ENCODE results near the gene PTPRCAP.

Gene PTPRCAP

DNA sequence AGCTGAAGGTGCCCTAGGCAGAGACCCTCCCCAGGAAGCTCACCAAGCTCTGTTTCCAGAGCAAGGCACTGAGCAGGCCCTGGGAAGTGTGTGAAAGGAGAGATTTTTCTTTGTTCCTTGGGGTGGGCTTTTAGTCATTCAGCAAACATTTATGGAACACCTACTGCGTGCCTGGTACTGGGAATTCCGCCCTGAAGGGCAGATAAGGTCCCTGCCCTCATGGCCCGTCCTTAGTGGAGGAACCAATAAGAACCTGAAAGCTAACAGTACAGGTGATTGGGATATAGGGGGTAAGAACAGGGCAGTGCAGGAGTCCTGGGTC, 27.7 kb upstream of the PTPRCAP start:
- DNase-seq (ENCODE audit: low read depth), result no peak

DNA sequence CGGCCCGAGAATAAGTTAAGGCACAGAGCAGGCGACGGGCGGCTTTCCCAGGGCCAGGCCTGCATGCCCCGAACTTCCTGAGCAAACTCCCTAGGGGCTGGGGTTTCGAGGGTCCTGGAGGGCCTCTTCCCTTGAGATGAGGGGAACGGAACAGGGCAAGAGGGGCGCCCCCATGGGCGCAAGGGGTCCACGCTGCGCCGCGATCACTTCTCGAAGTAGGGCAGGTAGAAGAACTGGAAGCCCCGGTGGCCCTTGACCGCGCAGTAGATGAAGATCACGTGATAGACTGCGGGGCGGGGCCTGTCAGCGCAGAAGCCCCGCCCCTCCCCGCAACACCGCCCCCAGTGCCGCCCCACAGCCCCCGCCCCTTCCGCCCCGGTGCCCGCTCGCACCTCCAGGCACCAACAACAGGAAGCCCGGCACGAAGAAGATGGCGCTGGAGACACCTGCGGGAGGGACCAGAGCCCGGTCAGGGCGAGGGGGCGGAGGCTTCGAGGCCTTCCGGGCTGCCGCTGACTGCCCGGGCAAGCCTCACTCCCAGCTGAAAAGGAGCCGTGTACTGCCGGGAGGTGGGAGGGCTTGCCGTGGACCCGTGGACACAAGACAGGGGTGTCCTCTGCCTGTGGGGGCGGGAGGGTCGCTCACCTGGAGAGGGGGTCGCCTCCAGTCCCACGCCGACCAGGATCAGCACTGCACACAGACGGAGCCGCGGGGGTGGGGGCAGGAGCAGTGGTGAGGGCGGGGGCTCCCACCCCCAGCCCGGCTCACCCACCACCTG, 27.1 kb upstream of the PTPRCAP start:
- DNase-seq (ENCODE audit: low read depth), result peak; percentile 91

DNA sequence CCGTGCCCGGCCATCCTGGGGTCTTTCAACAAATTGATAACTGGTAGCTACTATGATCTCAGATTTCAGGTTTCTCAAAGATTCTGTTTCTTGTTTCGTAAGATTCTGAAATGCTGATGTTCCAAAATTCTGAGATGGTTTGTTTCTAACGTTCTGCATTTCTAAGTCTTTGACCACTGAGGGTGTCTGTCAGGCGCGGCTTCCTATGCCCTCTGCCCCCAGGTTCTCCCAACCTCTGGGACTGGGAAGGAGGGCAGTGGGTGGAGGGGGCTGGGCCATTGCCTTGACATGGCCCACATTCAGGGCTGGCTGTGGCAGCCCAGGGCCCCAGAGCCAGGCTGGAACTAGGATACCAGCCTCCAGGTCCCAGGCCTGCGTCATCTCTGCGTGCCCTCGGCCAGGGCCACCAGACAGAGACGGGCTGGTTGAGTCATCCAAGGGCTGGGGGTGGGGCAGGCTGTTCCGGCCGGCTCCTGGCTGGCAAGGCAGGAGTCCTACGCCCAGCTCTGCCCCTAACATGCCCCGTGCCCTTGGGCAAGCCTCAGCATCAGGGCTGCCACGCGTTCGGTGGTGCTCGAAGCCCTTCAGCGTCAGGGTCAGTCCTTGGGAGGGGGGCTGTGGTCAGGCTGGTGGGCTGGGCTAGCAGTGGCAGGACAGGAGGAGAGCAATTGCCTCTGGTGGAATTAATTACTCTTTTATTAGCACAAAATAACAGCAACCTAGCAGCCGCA, 26.4 kb upstream of the PTPRCAP start:
- DNase-seq (ENCODE audit: low read depth), result no peak

DNA sequence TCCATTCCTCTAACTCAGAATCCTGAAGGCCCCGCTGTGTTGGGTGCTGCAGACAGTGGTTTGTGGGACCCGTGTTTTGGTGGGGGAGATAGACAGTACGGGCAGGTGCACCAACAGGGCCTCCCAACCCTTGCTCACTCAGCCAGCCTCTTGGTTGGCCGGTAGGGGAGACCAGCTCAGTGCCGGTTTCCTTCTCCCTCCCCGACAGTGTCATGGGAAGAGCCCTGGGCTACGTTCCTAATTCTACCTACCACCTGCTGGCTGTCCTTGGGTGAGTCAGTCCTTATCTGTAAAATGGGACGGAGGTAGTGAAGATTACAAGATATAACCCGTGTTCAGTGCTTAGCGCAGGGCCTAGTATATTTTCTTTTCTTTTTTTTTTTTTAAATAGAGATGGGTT, 25.7 kb upstream of the PTPRCAP start:
- DNase-seq (ENCODE audit: low read depth), result no peak

DNA sequence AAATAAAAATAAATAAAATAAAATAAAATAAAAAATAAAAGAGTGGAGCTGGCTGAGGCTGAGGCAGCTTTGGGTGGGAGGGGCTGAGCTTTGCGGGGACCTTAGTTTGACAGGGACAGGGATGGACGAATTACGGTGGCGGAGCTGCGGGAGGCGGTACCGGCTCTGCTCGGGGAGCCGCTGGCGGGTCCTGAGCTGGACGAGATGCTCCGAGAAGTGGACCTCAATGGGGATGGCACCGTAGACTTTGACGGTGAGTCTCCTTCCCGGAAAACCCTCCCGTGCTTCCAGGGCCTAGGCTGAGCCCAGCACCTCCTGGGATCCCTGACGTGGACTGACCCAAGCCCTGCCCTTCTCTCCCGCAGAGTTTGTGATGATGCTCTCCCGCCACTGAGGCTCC, 20.8 kb upstream of the PTPRCAP start:
- no peak for DNase-seq (ENCODE audit: low read depth)

DNA sequence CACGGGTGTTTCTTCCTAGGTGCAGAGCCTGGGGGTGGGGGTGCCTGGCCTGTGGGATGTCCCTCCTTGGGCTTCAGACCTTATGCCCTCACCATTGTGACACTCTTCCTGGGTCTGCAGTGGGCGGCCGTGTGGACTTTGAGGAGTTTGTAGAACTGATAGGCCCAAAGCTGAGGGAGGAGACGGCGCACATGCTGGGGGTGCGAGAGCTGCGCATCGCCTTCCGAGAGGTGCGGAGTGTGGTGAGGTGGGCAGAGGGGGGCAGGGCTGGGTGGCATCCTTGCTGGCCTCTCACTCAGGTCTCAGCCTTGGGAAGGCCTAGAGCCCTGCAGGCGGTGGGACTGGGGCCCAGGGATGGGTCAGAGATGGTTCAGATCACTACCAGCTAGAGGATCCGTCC, 20.0 kb upstream of the PTPRCAP start:
- no peak for DNase-seq (ENCODE audit: low read depth)

DNA sequence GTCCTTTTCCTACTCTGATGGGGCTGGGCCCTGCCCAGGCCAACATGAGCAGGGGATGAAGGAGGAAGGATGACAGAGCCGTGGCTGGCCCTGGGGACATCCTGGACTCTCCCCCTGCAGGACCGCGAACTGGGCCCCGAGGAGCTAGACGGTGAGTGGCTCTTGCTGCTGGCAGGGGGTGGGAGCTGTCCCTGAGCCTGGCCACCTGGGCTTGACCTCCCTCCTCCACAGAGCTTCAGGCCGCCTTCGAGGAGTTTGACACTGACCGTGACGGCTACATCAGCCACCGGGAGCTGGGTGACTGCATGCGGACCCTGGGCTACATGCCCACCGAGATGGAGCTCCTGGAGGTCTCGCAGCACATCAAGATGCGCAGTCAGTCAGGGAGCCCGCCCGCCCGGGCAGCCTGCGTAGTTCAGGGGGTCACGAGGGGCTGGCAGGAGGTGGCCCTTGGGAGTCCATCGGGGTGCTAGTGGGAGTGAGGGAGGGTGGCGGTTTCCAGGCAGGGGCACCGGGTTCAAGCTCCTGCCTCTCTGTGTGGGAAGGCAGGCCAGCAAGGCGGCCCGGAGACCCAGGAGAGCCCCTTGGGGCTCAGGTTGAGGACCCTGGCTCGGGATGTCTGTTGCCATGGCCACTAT, 18.7 kb upstream of the PTPRCAP start:
- DNase-seq (ENCODE audit: low read depth), result no peak

DNA sequence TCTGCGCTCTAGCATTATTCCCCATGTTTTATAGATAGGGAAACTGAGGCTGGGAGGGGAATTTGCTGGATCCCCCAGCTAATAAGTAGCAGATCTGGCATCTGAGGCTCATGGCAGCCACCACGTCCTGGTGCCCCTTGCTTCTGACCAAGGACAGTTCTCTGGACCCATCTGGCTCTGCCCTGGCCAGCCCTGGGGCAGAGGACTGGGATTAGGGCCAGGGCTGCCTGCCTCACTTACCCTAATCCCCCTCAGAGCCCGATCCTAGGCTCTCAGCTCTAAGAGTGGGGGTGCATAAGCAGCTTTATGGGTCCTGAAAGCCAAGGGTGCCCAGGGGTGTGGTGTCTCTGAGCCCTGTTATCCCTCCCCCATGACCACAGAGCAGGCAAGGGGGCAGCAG, 17.6 kb upstream of the PTPRCAP start, which contains the start of gene CABP4:
Gene CABP4, plus strand, starts transcription at position 301 of the 400 bp plus-strand sequence. Its CDS starts 70 bp downstream, at position 371.
- no peak for DNase-seq (ENCODE audit: low read depth)

DNA sequence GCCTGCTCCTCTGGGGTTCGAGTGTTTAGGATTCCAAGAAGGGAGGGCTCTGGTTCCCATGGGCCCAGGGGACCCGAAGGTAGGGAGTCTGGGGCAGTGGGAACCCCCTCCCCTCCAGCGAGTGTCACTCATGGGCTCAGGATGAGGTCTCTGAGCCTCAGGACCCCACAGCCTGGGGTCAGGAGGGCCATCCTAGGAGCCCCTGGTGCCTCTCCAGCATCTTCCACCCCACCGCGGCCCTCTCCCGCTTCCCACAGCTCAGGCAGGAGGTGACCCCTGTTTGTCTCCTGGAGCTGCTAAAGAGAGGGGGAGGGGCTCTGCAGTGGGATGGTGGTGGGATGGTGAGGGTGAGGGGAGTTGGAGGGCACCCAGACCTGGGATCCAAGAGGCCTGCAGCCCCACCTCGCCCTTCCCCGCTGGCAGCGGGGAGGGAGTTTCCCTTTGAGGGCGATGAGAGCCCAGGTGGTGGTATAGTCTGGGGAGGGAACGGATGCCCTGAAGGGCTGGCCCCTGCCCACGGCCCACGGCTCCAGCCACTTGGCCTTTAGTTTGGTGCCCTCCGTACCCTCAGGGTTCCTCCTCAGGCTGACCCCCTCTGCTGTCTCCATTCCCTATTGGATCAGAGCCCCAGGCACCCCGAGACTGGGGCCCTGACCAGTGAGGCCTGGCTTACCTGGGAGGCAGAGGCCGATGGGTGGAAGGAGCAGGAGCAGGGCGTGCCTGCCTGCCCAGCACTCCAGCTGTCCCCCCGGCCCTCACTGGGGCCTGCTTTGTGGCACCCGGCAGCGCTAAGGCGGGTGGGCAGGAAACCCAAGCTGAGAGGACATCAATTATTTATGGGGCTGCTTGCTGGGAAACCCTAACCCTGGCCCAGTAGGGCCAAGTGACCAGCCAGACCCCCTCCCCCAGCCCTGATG, 16.6 kb upstream of the PTPRCAP start:
- no peak for DNase-seq (ENCODE audit: low read depth)

DNA sequence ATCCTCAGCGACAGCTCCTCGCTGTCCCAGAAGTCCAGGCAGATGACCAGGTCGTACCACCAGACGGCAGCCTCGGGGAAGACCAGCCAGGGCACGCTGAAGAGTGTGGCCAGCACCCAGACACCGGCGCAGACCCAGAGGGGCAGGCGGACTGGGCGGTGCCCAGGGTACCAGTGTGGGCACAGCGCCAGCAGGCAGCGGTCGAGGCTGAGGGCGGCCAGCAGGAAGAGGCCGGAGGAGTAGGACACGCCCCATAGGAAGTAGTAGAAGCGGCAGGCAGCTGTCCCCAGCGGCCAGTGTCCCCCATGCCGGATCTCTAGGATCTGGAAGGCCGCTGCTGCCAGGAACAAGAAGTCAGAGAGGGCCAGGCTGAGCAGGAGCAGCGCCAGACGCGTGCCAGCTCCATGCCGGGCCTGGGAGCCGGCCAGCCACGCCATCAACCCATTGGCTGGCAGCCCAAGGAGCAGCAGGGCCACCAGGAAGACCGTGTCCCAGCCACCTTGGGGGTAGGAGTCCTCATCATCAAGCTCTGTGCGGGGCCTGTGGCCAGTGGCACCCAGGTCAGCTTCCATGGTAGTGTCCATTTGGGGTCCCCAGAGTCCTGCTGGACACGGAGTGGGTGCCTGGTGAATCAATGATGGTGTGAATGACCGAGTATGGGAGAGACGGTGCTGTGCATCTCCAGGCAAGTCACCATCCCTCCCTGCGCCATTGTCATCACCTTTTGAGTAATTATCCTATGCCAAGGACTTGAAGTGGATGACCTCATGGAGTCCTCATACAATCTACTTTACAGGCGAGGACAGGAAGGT, 14.9 kb upstream of the PTPRCAP start, which contains the start of gene GPR152:
Gene GPR152, minus strand, starts transcription at position 589 of the 812 bp plus-strand sequence. Its CDS starts 5 bp downstream, at position 584.
- no peak for DNase-seq (ENCODE audit: low read depth)

DNA sequence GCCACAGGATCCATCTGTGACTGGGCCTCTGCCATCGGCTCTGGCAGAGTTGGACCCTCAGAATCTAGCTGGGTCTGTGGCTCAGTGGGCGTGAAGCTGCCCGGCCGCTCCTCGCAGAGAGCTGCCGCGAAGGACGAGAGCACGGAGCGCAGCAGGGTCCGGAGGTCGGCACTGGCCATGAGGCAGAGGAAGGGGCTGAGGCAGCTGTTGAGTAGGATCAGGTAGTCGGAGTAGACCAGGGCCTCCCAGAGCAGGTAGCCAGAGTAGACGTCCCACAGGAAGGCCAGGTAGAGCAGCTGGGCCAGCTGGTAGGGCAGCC, 14.1 kb upstream of the PTPRCAP start:
- DNase-seq (ENCODE audit: low read depth), result no peak

DNA sequence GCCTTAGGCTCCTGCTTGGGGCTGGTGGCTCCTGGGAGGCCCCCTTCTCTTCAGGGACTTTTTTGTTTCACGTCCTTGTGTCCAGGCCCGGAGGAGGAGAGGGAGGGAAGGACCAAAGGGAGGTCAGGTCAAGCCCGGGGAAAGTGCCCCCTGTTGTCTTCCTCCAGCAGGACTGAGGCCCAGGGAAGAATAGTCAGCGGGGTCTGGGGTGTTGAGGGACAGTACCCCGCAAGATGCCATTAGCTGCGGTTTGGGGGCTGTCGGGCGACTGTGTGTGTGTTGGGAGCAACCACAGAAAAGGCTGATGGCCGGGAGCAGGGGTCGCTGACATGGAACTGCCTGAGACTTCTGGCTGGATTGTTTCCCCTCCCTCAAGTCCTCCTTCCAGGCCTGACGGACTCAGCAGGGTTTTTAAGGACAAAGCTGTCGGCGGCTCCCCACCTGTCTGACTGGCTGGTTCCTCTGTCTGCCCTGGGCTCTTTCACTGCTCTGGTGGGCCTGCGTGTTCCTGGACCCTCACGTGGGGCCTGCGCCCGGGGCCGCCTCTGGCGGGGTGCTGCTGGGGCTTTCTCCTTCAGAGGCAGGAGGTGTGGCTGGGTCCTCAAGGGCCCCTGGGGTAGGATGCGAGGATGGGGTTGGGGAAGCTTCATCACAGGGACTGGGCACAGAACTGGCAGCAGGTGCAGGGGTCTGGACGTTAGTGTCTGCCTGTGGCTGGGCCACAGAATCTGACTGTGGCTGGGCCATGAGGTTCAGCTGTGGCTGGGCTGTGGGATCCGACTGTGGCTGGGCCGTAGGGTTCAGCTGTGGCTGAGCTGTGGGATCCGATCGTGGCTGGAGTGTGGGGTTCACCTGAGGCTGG, 13.5 kb upstream of the PTPRCAP start:
- no peak for DNase-seq (ENCODE audit: low read depth)

DNA sequence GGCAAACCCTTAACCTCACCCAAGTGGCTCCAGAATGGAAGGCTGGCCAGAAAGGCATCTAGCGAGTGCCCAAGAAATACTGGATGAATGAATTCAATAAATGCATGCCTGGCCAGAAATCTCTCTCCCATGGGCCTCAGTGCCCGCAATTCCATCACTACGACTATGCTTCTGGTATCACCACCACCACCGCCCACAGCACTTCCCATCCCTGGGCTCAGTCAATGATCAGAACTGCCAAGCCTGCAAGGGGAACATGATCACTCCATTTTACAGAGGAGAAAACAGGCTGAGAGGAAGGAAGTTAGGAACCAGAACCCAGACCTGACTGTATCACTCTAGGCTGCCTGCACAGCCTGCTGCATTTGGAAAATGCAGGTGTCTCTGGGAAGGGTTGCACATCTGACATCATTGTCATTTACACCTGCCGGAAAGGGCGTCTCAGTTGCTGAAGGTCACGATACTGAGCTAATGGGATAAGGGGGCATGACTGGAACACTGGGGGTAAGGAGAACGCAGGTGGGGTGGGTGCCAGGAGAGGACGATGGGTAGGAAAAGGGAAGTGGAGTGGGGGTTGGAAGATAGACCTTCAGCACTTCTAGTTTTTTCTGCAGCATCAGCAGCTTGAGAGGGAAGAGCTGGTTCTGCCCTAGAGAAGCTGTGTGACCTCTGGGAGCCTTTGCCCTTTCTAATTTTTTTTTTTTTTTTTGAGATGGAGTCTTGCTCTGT, 11.8 kb upstream of the PTPRCAP start:
- DNase-seq (ENCODE audit: low read depth), result no peak

DNA sequence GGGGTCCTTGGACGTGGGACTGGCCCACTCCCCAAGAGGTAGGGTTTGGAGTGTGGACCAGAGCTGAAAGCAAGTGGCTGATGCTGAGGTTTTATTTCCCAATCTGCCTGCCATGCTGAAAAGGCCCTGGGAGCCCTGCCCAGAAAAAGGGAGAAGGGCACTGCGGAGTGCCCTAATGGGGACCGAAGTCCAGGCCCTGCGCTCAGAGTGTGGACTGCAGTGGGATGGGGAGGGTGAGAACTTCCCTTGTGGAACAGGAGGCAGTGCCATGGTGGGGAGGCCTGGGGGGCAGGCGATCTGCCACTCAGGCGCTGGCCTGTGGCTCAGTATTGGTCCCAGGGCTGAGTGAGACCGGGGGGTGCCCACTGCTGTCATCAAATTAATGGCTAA, 10.7 kb upstream of the PTPRCAP start:
- DNase-seq (ENCODE audit: low read depth), result no peak

DNA sequence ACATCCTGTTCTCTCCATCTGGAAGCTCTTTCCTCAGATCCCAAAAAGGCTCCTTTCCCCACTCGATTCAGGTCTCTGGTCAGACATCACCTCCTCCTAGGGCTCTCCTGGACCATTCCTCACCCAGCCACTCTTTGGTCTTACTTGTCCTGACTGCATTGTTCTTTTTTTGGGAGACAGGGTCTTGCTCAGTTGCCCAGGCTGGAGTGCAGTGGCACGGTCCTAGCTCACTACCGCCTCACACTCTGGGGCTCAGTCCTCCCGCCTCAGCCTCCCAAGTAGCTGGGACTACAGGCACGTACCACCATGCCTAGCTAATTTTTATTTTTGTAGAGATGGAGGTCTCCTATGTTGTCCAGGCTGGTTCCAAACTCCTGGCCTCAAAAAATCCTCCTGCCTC, 8.0 kb upstream of the PTPRCAP start:
- DNase-seq (ENCODE audit: low read depth), result no peak

DNA sequence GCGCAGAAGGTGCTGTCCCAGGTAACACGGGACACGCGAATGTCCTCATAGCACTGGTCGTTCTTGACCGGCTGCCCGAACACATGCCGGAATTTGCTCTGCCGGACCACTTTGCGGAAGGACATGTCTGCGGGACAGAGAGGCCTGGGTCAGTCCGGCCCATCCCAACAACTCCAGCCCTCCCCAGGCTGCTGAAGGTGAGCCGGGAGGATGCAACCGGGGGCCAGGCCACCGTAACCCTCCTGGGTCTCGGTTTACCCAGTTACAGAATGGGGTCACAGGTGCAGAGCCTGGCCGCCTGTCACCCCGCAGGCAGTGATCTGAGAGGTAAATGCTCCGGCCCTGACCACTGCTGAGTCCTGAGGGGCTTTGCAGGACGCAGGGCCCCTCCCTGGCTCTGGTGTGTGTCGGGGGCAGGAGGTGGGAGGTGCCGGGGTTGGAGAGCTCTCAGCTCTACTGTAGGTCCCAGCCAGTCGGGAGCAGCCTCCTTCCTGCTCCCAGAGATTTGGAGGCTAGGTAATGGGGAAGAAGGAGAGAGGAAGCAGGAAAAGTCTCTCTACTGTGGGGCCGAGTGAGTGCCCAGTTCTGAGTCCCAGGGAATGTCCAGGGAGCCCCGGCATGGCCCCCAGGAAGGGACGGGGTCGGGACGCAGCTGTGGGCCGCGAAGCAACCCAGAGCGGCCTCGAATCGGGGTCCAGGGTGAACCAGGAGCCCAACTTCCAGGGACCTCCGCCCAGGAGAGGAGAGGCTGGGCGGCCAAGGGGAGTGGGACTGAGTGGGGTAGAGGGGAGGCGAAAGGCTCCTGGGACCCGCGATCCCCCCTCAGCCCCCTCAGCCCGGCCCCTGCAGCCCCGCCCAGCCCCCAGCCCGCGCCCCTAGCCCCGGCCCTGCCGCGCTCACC, 5.3 kb upstream of the PTPRCAP start:
- DNase-seq (ENCODE audit: low read depth), result no peak

DNA sequence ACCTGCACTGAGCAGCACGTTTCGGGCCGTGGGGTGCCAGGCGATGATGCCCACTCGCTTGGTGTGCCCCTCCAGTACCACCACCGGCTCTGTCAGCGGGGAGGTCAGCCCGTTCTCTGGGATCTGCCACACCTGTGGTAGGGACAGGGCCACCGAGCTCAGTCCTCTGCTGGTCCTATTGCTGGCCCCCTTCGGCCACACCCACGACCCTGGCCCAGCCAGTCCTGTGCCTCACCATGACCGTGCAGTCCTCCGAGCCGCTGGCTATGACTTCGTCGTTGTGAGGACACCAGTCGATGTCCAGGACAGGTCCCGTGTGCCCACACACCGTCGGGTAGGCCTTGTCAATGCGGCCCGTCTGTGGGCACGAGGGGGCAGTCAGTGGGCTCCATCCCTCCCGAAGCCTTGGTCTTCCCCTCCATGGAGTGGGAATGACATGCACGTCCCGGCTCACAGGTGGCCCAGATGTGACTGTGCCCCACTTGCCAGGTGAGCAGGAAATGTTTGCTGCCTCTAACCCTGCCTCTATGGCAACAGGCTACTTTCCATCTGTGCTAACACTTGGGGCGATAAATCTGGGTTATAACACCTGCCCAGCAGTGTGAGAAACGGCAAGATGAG, 4.4 kb upstream of the PTPRCAP start:
- no peak for DNase-seq (ENCODE audit: low read depth)

DNA sequence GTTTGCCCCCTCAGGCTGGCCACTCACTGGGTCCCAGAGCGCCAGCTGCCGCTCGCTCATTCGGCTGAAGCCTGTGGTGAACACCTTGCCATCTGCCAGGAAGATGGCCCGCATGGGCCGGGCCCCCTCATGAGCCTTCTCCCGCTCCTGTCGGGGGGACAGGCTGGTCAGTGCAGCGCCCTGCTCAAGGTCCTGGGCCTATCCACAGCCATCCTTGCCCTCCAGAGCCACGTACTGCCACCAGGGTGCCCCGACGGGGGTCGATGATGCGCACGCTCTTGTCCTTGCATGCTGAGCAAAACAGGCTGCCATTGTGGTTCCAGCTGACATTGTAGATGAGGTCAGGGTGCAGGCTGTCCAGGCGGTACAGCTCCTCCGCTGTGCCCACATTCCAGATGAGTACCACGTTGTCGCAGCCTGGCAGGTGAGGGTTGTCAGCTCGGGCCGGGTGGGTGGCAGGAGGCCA, 3.6 kb upstream of the PTPRCAP start:
- no peak for DNase-seq (ENCODE audit: low read depth)
